Measurements from ENCODE around the gene CD3G. TPM values are rescaled to one million over a fixed set of nuclear protein-coding genes. Genes with fewer than 3 reads are reported as not detected.
A peak's percentile ranks its signal among the peaks of the same experiment; 100 is the strongest.

Gene CD3G
- total and polyA plus RNA-seq, 2 of the 8 experiments (the other 6 are each of a cell fraction or from before 2014, with no cell fraction given), result not detected

GRCh38 chr11:118401151-118401879, 57.2 kb downstream of the CD3G start, which contains the start of gene ATP5MG (continued):
- TF ChIP-seq MAFK (IDR thresholded peaks at IDR 0.05; ENCODE audit: low read depth, low read length) (no peak), EZH2 (IDR thresholded peaks at IDR 0.05; ENCODE audit: low read depth, low read length, severe bottlenecking) (no peak), NANOG (IDR thresholded peaks at IDR 0.05; ENCODE audit: insufficient read depth, low read depth, low read length, poor library complexity, severe bottlenecking) (no peak), POLR2A (IDR thresholded peaks at IDR 0.05; ENCODE audit: control extremely low read depth in 1 of 2, low read depth in 2 of 2, low read length in 2 of 2) (peak; percentile 67 to 78; a peak in 2 of 3 replicates), MAX (IDR thresholded peaks at IDR 0.05) (peak; percentile 38; the same call in 1 of the 2 replicates), SIRT6 (IDR thresholded peaks at IDR 0.05; ENCODE audit: low read length) (no peak), RNF2 (IDR thresholded peaks at IDR 0.05; ENCODE audit: borderline replicate concordance, low read depth, low read length, missing control alignments, poor library complexity, severe bottlenecking) (no peak), BCL11A (IDR thresholded peaks at IDR 0.05; ENCODE audit: low read depth in 2 of 2, low read length in 2 of 2) (no peak), CREB1 (IDR thresholded peaks at IDR 0.05) (0 out of 2 replicates have a peak, but pooled peaks have one; percentile 44), PHF8 (conservative IDR thresholded peaks at IDR 0.05; ENCODE audit: low read depth, low read length) (peak; percentile 57; the same call in 1 of the 2 replicates), POU5F1 (IDR thresholded peaks at IDR 0.05; ENCODE audit: low read depth, low read length) (no peak), SP4 (IDR thresholded peaks at IDR 0.05; ENCODE audit: low read length) (peak; percentile 100), NRF1 (IDR thresholded peaks at IDR 0.05; ENCODE audit: low read depth, low read length) (peak; percentile 55; the same call in 1 of the 2 replicates), KDM4A (IDR thresholded peaks at IDR 0.05; ENCODE audit: low read depth, low read length, severe bottlenecking) (peak; percentile 43), RBBP5 (IDR thresholded peaks at IDR 0.05; ENCODE audit: borderline replicate concordance, low read depth, low read length) (peak; percentile 82), TEAD4 (IDR thresholded peaks at IDR 0.05; ENCODE audit: low read depth, low read length) (0 out of 2 replicates have a peak, but pooled peaks have one; percentile 4), GABPA (IDR thresholded peaks at IDR 0.05; ENCODE audit: borderline replicate concordance, insufficient read depth, low read length) (0 out of 2 replicates have a peak, but pooled peaks have one; percentile 18), POLR2AphosphoS5 (IDR thresholded peaks at IDR 0.05; ENCODE audit: low read depth, low read length) (peak; percentile 67; the same call in 1 of the 2 replicates)
